ENCODE data around the gene FHIT. TPM values are rescaled to one million over a fixed set of nuclear protein-coding genes. Genes with fewer than 3 reads are reported as not detected.

The FHIT gene
- total RNA-seq (1 to 10 TPM; 2.1 to 8.9 TPM), polyA plus RNA-seq (10 to 100 TPM in 1 of 2 donors, 1 to 10 TPM in 1; 4.3 to 14.7 TPM)

DNA sequence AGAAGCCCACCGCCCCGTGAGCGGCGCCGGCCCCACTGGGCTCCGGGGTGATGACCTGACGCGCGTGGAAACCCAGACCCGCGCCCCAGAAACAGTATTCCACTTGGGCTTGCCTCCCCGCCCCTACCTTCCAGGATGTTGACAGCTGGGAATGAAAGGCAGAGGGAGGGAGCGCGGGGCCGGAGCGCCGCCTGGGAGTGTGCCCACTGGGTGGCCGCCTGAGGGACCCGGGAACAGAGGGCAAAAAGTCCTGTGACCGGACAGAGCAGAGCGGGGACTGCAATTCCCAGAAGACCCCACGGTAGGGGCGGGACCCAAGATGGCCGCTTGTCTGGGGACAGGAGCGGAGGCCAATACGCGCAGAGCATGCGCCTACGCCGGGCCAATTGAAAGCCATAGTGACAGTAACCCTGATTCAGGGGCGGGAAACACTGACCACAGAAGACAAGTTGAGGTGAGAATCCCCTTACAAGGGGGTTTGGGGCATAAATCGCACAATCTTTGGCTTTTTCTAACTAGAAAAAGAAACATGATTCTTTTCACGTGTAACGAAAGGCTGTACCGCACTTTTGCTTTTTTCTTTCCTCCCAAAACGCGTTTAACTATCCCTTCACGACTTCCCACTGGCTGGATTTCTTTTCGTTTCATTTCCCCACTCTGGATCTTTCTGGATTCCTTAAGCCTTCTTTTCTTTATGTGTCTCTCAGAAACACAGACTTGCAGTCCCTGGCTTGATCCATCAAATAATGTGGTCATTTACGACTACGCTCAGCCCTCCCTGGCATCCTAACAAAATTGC, at the start of gene FHIT:
FHIT (minus strand) TSS at position 279 of the 799 bp plus-strand sequence.
- Histone ChIP-seq H3K4me3 (ENCODE audit: low read depth in 1 of 3, low read length in 3 of 3) (peak within 1 kb of the TSS; percentile 77 to 96 (median 84)), H3K4me1 (ENCODE audit: control insufficient read depth in 4 of 4, insufficient read depth in 4 of 4, low read length in 3 of 4) (peaks cover 0 to 12% (median 6%) of the 10 kb centered on the region in 4 donors), H3K27ac (ENCODE audit: low read depth in 1 of 2, low read length in 2 of 2) (peak within 1 kb of the TSS; percentile 95 to 97), H3K9me3 (ENCODE audit: control insufficient read depth in 4 of 4, low read length in 3 of 4) (no peaks in the 10 kb centered on the region), H3K9ac (ENCODE audit: low read depth in 1 of 2, low read length in 2 of 2) (peak within 1 kb of the TSS; percentile 76 to 82), H3K36me3 (ENCODE audit: control insufficient read depth in 4 of 4, insufficient read depth in 3 of 4, low read depth in 1 of 4, low read length in 3 of 4) (no peaks in the 10 kb centered on the region), H3K27me3 (ENCODE audit: control insufficient read depth in 4 of 4, insufficient read depth in 4 of 4, low read length in 3 of 4) (no peaks in the 10 kb centered on the region)
- TF ChIP-seq JUND (IDR thresholded peaks at IDR 0.05) = no peak
- TF ChIP-seq SP1 (IDR thresholded peaks at IDR 0.05) = peak; percentile 95
- TF ChIP-seq, protein P1, sequence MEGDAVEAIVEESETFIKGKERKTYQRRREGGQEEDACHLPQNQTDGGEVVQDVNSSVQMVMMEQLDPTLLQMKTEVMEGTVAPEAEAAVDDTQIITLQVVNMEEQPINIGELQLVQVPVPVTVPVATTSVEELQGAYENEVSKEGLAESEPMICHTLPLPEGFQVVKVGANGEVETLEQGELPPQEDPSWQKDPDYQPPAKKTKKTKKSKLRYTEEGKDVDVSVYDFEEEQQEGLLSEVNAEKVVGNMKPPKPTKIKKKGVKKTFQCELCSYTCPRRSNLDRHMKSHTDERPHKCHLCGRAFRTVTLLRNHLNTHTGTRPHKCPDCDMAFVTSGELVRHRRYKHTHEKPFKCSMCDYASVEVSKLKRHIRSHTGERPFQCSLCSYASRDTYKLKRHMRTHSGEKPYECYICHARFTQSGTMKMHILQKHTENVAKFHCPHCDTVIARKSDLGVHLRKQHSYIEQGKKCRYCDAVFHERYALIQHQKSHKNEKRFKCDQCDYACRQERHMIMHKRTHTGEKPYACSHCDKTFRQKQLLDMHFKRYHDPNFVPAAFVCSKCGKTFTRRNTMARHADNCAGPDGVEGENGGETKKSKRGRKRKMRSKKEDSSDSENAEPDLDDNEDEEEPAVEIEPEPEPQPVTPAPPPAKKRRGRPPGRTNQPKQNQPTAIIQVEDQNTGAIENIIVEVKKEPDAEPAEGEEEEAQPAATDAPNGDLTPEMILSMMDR (IDR thresholded peaks at IDR 0.05; ENCODE audit: low read depth, low read length, missing input control) = no peak
- peak; percentile 14 to 72 for TF ChIP-seq GABPA (IDR thresholded peaks at IDR 0.05 in 1 of 2, conservative IDR thresholded peaks at IDR 0.05 in 1 of 2)
- TF ChIP-seq, protein P2, sequence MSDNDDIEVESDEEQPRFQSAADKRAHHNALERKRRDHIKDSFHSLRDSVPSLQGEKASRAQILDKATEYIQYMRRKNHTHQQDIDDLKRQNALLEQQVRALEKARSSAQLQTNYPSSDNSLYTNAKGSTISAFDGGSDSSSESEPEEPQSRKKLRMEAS (IDR thresholded peaks at IDR 0.05) = peak; percentile 58
- TF ChIP-seq RAD21 (IDR thresholded peaks at IDR 0.05) = peak; percentile 42 to 58
- peak; percentile 95 to 96 for TF ChIP-seq HNF4A (conservative IDR thresholded peaks at IDR 0.05)
- TF ChIP-seq, protein P3, sequence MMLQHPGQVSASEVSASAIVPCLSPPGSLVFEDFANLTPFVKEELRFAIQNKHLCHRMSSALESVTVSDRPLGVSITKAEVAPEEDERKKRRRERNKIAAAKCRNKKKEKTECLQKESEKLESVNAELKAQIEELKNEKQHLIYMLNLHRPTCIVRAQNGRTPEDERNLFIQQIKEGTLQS (IDR thresholded peaks at IDR 0.05) = peak; percentile 46
- TF ChIP-seq FOXA2 (IDR thresholded peaks at IDR 0.05) = no peak
- TF ChIP-seq EGR1 (IDR thresholded peaks at IDR 0.05; ENCODE audit: low read depth in 2 of 2) = no peak
- TF ChIP-seq, protein P4, sequence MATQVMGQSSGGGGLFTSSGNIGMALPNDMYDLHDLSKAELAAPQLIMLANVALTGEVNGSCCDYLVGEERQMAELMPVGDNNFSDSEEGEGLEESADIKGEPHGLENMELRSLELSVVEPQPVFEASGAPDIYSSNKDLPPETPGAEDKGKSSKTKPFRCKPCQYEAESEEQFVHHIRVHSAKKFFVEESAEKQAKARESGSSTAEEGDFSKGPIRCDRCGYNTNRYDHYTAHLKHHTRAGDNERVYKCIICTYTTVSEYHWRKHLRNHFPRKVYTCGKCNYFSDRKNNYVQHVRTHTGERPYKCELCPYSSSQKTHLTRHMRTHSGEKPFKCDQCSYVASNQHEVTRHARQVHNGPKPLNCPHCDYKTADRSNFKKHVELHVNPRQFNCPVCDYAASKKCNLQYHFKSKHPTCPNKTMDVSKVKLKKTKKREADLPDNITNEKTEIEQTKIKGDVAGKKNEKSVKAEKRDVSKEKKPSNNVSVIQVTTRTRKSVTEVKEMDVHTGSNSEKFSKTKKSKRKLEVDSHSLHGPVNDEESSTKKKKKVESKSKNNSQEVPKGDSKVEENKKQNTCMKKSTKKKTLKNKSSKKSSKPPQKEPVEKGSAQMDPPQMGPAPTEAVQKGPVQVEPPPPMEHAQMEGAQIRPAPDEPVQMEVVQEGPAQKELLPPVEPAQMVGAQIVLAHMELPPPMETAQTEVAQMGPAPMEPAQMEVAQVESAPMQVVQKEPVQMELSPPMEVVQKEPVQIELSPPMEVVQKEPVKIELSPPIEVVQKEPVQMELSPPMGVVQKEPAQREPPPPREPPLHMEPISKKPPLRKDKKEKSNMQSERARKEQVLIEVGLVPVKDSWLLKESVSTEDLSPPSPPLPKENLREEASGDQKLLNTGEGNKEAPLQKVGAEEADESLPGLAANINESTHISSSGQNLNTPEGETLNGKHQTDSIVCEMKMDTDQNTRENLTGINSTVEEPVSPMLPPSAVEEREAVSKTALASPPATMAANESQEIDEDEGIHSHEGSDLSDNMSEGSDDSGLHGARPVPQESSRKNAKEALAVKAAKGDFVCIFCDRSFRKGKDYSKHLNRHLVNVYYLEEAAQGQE (IDR thresholded peaks at IDR 0.05) = peak; percentile 86
- no peak for TF ChIP-seq FOXA1 (IDR thresholded peaks at IDR 0.05)
- TF ChIP-seq TAF1 (conservative IDR thresholded peaks at IDR 0.05) = peak; percentile 57
- peak; percentile 99 for TF ChIP-seq YY1 (IDR thresholded peaks at IDR 0.05)
- peak; percentile 47 for TF ChIP-seq NR2F2 (IDR thresholded peaks at IDR 0.05)
- peak; percentile 71 for TF ChIP-seq HNF4G (IDR thresholded peaks at IDR 0.05)
- TF ChIP-seq RXRA (IDR thresholded peaks at IDR 0.05) = peak; percentile 54 to 76
- TF ChIP-seq, protein P5, sequence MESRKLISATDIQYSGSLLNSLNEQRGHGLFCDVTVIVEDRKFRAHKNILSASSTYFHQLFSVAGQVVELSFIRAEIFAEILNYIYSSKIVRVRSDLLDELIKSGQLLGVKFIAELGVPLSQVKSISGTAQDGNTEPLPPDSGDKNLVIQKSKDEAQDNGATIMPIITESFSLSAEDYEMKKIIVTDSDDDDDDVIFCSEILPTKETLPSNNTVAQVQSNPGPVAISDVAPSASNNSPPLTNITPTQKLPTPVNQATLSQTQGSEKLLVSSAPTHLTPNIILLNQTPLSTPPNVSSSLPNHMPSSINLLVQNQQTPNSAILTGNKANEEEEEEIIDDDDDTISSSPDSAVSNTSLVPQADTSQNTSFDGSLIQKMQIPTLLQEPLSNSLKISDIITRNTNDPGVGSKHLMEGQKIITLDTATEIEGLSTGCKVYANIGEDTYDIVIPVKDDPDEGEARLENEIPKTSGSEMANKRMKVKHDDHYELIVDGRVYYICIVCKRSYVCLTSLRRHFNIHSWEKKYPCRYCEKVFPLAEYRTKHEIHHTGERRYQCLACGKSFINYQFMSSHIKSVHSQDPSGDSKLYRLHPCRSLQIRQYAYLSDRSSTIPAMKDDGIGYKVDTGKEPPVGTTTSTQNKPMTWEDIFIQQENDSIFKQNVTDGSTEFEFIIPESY (IDR thresholded peaks at IDR 0.05) = peak; percentile 52
- under 1% methylated on average over 41 of the region's 41 CpGs for WGBS
- DNase-seq (ENCODE audit: low spot score) = peak; percentile 92

Measured in liver (tissue), 9 donors.